Ishikawa (cell line): ENCODE measurements around the gene C16orf74.

Experiments
- CEBPB ChIP-seq: IDR thresholded peaks from 2 replicates; pipeline ENCODE4 v1.6.1; 2012
- CREB1 ChIP-seq: IDR thresholded peaks from 2 replicates; pipeline ENCODE4 v1.6.1; 2012; ENCODE audit warnings: low read depth
- EGR1 ChIP-seq: IDR thresholded peaks from 2 replicates; pipeline ENCODE4 v1.6.1; 2012
- EP300 ChIP-seq: IDR thresholded peaks from 2 replicates; pipeline ENCODE4 v1.6.1; 2012; ENCODE audit warnings: borderline replicate concordance
- FOXM1 ChIP-seq: IDR thresholded peaks from 2 replicates; pipeline ENCODE4 v1.6.1; 2012; ENCODE audit warnings: low read depth, borderline replicate concordance
- NFIC ChIP-seq: IDR thresholded peaks from 2 replicates; pipeline ENCODE4 v1.6.1; 2012
- RAD21 ChIP-seq: IDR thresholded peaks from 2 replicates; pipeline ENCODE4 v1.6.1; 2012; ENCODE audit warnings: low read depth
- TAF1 ChIP-seq: IDR thresholded peaks from 2 replicates; pipeline ENCODE4 v1.6.1; 2012; ENCODE audit warnings: low read depth, mild to moderate bottlenecking
- TCF12 ChIP-seq: IDR thresholded peaks from 2 replicates; pipeline ENCODE4 v1.6.1; 2012; ENCODE audit warnings: low read depth
- TEAD4 ChIP-seq: IDR thresholded peaks from 2 replicates; pipeline ENCODE4 v1.6.1; 2012
- YY1 ChIP-seq: IDR thresholded peaks from 2 replicates; pipeline ENCODE4 v1.6.1; 2012; ENCODE audit warnings: low read depth
- ZBTB7A ChIP-seq: IDR thresholded peaks from 2 replicates; pipeline ENCODE4 v1.6.1; 2012; ENCODE audit warnings: low read depth
- TF ChIP-seq, protein P1 (sequence below): IDR thresholded peaks from 2 replicates; pipeline ENCODE4 v1.6.1; 2012
- TF ChIP-seq, protein P2 (sequence below): IDR thresholded peaks from 2 replicates; pipeline ENCODE4 v1.6.1; 2012
- TF ChIP-seq, protein P3 (sequence below): IDR thresholded peaks from 2 replicates; pipeline ENCODE4 v1.6.1; 2012; ENCODE audit warnings: low read depth, mild to moderate bottlenecking

Gene C16orf74

DNA sequence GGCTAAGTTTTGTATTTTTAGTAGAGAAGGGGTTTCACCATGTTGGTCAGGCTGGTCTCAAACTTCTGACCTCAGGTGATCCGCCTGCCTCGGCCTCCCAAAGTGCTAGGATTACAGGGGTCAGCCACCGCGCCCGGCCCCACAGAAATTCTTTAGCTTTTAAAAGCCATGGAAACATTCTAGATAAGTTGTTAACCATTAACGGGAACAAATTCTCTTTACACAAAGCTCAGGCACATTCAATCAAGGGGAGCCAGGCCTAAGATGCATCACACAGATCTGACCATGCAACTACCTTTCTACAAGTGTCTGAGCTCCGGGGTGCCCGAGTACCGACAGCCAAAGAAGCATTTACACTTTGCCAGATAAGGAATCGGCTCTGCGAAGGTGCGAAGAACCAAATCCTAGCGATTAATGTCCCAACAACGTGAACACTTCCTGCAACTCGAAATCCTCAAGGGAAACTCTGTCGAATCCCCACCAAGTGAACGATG lies 47.4 kb upstream of the C16orf74 start:
- TF ChIP-seq TAF1 = no peak

DNA sequence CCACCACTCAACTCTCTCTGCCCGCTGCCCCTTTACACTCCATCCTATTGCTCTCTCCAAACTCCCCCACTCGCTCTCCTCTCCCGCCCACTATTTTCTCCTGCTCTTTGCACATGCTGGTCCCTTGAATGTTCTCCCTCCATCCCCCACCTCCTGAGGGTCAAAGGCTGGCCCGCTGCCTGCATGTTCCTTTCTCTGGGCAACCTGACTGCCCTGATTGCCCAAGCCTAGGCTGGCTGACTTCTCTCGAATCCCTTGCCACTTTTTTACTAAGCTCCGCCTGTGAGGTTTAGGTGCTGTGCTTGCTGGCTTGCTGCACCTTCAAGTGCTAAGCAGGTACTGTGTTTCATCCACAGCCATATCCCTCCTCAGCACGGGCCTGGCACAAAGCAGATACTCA lies 45.7 kb upstream of the C16orf74 start:
- TF ChIP-seq TCF12 = no peak
- no peak for TF ChIP-seq NFIC
- TF ChIP-seq, protein P1, sequence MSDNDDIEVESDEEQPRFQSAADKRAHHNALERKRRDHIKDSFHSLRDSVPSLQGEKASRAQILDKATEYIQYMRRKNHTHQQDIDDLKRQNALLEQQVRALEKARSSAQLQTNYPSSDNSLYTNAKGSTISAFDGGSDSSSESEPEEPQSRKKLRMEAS = no peak
- TF ChIP-seq ZBTB7A = no peak
- TF ChIP-seq EGR1 = no peak
- no peak for TF ChIP-seq TEAD4
- TF ChIP-seq, protein P2, sequence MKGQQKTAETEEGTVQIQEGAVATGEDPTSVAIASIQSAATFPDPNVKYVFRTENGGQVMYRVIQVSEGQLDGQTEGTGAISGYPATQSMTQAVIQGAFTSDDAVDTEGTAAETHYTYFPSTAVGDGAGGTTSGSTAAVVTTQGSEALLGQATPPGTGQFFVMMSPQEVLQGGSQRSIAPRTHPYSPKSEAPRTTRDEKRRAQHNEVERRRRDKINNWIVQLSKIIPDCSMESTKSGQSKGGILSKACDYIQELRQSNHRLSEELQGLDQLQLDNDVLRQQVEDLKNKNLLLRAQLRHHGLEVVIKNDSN = no peak
- no peak for TF ChIP-seq EP300
- TF ChIP-seq FOXM1 = no peak
- TF ChIP-seq TAF1 = no peak

DNA sequence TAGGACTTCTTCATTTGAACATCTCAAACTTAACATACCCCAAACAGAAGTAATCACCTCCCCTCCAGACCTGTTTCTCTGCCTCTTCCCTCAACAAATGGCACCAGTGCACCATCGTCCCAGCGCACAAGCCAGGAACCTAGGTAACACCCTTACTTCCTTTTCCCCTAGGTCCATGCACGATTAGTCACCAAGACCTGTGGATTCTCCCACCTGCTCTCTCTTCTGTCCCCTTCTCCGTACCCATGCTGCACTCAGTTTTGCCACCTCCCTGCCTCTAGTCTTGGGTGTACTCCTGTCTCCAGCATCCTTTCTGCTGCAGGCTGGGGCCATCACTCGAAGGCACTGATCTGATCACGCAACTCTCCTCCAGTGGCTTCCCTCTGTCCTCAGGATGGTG lies 45.3 kb upstream of the C16orf74 start:
- TF ChIP-seq, protein P1 = no peak
- TF ChIP-seq YY1 = no peak
- no peak for TF ChIP-seq FOXM1
- TF ChIP-seq NFIC = no peak

DNA sequence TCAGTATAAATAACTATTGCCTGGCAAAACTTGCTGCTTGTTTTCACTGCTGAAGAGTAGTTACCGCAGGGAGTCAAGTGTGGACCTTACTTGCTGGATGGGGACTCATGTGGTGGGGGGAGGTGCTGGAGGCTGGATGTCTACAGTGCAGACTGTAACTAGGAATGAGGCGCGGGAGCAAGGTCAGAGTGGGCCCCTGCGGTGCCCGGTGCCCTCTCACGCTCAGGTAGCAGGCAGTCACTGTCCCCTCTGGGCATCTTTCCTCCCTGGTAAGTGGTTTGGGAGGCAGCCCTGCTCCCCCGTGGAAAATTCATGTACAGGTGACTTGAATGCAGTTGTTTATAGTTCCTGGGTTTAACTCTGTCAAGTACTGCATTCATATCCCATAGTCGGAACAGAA lies 43.8 kb upstream of the C16orf74 start:
- TF ChIP-seq TAF1 = no peak
- TF ChIP-seq EGR1 = no peak
- TF ChIP-seq YY1 = no peak
- no peak for TF ChIP-seq RAD21
- TF ChIP-seq, protein P3, sequence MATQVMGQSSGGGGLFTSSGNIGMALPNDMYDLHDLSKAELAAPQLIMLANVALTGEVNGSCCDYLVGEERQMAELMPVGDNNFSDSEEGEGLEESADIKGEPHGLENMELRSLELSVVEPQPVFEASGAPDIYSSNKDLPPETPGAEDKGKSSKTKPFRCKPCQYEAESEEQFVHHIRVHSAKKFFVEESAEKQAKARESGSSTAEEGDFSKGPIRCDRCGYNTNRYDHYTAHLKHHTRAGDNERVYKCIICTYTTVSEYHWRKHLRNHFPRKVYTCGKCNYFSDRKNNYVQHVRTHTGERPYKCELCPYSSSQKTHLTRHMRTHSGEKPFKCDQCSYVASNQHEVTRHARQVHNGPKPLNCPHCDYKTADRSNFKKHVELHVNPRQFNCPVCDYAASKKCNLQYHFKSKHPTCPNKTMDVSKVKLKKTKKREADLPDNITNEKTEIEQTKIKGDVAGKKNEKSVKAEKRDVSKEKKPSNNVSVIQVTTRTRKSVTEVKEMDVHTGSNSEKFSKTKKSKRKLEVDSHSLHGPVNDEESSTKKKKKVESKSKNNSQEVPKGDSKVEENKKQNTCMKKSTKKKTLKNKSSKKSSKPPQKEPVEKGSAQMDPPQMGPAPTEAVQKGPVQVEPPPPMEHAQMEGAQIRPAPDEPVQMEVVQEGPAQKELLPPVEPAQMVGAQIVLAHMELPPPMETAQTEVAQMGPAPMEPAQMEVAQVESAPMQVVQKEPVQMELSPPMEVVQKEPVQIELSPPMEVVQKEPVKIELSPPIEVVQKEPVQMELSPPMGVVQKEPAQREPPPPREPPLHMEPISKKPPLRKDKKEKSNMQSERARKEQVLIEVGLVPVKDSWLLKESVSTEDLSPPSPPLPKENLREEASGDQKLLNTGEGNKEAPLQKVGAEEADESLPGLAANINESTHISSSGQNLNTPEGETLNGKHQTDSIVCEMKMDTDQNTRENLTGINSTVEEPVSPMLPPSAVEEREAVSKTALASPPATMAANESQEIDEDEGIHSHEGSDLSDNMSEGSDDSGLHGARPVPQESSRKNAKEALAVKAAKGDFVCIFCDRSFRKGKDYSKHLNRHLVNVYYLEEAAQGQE = no peak

DNA sequence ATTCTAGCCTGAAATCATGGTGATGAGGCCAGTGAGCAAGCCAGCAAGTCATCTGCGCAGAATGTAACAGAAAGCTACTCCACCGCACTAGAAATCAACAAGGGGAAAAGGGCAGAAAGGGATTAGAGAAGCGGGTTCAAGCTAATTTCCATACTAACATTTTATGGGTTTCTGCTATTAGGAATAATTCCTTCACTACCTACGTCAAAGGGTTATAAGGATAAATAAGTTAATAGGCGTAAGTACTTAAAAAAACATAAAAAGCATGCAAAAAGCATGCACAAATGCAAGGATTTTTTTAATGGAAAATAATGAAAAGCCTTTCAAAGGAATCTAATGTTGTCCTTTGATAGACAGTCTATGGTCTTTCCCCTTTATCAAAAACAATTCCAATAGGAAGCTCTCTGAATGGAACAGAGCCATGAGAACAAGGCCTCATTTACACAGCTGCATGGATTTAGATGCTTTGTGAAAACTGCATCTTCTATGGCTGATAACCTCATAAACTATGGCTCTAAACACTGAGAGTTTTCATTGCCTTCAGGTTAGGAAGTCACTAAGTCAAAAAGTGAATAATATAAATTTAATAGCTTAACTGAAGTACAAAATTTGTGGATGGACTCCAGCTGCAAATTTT lies 42.9 kb upstream of the C16orf74 start:
- no peak for TF ChIP-seq RAD21
- TF ChIP-seq TAF1 = no peak
- TF ChIP-seq FOXM1 = no peak
- no peak for TF ChIP-seq TCF12
- no peak for TF ChIP-seq ZBTB7A
- no peak for TF ChIP-seq NFIC
- no peak for TF ChIP-seq CEBPB

DNA sequence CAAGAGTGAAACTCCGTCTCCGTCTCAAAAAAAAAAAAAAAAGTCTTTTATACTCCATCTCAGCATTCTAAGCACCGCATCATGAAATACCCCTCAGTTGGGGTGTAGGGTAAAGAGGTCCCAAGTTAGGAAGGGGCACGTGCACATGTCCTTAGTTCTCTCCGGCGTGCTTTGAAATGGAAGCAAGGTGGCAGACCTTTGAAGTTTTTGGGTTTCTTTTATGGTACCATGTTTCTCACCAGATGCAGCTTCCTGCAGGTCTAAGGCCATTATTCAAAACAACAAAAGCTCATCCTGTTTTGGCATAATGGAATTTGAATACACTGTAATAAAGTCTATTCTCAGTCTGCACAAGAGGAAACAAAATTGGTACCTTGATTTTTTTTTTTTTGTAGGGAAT lies 38.9 kb upstream of the C16orf74 start:
- TF ChIP-seq CREB1 (no peak), NFIC (no peak), CEBPB (no peak), TCF12 (no peak), RAD21 (no peak), EP300 (no peak), YY1 (no peak), EGR1 (no peak), ZBTB7A (no peak)
- TF ChIP-seq, protein P3 = no peak
- TF ChIP-seq, protein P1 = no peak

DNA sequence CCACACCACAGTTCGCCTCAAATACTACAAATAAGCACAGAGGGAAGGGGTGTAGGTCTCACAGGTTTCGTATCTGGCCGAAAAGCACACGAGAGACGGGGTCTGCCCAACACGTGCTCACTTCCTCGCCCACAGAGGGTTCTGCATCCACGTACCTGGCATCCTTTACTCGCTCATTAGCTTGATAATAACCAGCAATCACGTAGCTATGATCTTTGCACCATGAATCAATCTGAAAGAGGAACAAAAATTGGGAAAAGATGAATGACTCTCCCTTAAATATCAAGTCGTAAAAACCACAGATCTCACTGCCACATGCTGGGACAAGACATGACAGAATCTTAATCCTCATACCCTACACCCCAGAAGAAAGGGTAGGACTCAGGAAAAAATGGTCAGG lies 37.9 kb upstream of the C16orf74 start:
- TF ChIP-seq TEAD4 = no peak
- no peak for TF ChIP-seq RAD21
- no peak for TF ChIP-seq CEBPB
- no peak for TF ChIP-seq TAF1
- TF ChIP-seq EP300 = no peak
- TF ChIP-seq, protein P2 = no peak
- TF ChIP-seq TCF12 = no peak
- TF ChIP-seq ZBTB7A = no peak
- TF ChIP-seq FOXM1 = no peak
- TF ChIP-seq CREB1 = no peak
- TF ChIP-seq YY1 = no peak
- no peak for TF ChIP-seq EGR1
- no peak for TF ChIP-seq NFIC
- TF ChIP-seq, protein P3 = no peak
- TF ChIP-seq, protein P1 = no peak
